RWPE2 (cell line): Measurements from ENCODE around the gene NDUFA13.

ENCODE experiments used
- ATAC-seq: fragments of 200-7000 bp; cut with Tn5 transposase; 3 replicates; pipeline ENCODE4 v1.9.1; 2021; ENCODE audit warnings: low read depth
- DNase-seq: peaks from one replicate; pipeline ENCODE4 v3.0.0-alpha.2; 2020; ENCODE audit warnings: low spot score
- H3K27ac ChIP-seq: fragments of 450-650 bp; 2 replicates; pipeline ENCODE4 v1.5.1; 2017; ENCODE audit warnings: mild to moderate bottlenecking; ENCODE audit not compliant: poor library complexity, severe bottlenecking
- H3K27me3 ChIP-seq: fragments of 250-450 bp; sonication (Bioruptor Pico); 2 replicates; pipeline ENCODE4 v1.5.1; 2021; ENCODE audit warnings: mild to moderate bottlenecking, moderate library complexity; ENCODE audit not compliant: insufficient read depth, poor library complexity, severe bottlenecking
- H3K36me3 ChIP-seq: fragments of 250-450 bp; sonication (Bioruptor Pico); 2 replicates; pipeline ENCODE4 v1.5.1; 2020; ENCODE audit warnings: low read depth, mild to moderate bottlenecking, moderate library complexity
- H3K4me1 ChIP-seq: fragments of 250-450 bp; sonication (Bioruptor Pico); 2 replicates; pipeline ENCODE4 v1.5.1; 2021; ENCODE audit warnings: mild to moderate bottlenecking, moderate library complexity; ENCODE audit not compliant: insufficient read depth, poor library complexity, severe bottlenecking
- H3K4me3 ChIP-seq: fragments of 250-450 bp; sonication (Bioruptor Pico); 2 replicates; pipeline ENCODE4 v1.5.1; 2021; ENCODE audit warnings: mild to moderate bottlenecking, moderate library complexity; ENCODE audit not compliant: severe bottlenecking
- H3K9me3 ChIP-seq: fragments of 250-450 bp; sonication (Bioruptor Pico); 2 replicates; pipeline ENCODE4 v1.5.1; 2021; ENCODE audit warnings: mild to moderate bottlenecking, moderate library complexity; ENCODE audit not compliant: severe bottlenecking
- TF ChIP-seq, protein P1 (sequence below): fragments of 450-650 bp; IDR thresholded peaks from one replicate; pipeline ENCODE4 v1.5.1; 2017; ENCODE audit warnings: mild to moderate bottlenecking, moderate library complexity; ENCODE audit not compliant: poor library complexity, severe bottlenecking

The NDUFA13 gene

DNA sequence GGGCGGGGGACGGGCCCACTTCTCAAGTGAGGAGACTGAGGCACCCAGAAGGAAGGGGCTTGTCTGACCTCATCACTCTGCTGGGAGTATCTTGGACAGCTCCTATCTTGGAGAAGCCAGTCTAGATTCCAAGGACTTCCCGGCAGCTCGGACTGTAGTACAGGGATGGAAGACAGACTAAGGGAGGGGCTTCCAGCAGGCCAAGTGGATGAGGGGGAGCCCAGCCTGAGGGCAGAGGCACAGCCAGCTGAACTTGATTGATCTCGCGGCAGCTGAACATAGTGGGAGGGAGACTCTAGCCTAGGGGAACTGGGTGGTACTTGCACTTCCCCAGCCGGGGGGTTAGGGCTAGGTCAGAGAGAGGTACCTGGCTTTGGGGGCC, 22.8 kb downstream of the NDUFA13 start:
- H3K36me3 ChIP-seq = no peaks in the 10 kb centered on the region
- no peak overlapping the region for H3K4me3 ChIP-seq
- no peak overlapping the region for H3K27ac ChIP-seq
- TF ChIP-seq, protein P1, sequence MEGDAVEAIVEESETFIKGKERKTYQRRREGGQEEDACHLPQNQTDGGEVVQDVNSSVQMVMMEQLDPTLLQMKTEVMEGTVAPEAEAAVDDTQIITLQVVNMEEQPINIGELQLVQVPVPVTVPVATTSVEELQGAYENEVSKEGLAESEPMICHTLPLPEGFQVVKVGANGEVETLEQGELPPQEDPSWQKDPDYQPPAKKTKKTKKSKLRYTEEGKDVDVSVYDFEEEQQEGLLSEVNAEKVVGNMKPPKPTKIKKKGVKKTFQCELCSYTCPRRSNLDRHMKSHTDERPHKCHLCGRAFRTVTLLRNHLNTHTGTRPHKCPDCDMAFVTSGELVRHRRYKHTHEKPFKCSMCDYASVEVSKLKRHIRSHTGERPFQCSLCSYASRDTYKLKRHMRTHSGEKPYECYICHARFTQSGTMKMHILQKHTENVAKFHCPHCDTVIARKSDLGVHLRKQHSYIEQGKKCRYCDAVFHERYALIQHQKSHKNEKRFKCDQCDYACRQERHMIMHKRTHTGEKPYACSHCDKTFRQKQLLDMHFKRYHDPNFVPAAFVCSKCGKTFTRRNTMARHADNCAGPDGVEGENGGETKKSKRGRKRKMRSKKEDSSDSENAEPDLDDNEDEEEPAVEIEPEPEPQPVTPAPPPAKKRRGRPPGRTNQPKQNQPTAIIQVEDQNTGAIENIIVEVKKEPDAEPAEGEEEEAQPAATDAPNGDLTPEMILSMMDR = no peak
- H3K9me3 ChIP-seq = no peaks in the 10 kb centered on the region
- ATAC-seq = 0 out of 3 replicates have a peak, but pooled peaks have one; percentile 3
- H3K27me3 ChIP-seq = peaks cover 18% of the 10 kb centered on the region
- no peak for DNase-seq
- no peaks in the 10 kb centered on the region for H3K4me1 ChIP-seq

DNA sequence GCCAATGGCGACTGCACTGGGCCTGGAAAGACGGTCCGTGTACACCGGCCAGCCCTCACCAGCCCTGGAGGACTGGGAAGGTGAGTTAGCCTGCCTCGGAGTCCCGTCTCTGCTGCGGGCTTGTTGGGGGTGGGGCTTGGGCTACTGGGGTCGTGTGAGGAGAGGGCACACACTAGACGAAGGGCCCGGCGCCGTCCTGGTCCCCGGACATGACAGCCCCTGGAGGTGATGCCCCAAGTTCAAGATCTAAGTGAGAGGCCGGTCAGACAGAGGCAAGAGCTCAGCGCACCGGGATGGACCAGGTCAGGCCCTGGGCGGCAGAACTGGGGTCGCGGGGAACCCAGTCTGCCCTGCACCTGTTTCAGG, 23.7 kb downstream of the NDUFA13 start:
- TF ChIP-seq, protein P1 = no peak
- Histone ChIP-seq H3K9me3 (no peaks in the 10 kb centered on the region), H3K27me3 (peaks cover 18% of the 10 kb centered on the region), H3K4me3 (no peak overlapping the region), H3K36me3 (no peaks in the 10 kb centered on the region), H3K4me1 (no peaks in the 10 kb centered on the region), H3K27ac (no peak overlapping the region)
- peak; percentile 65 for DNase-seq
- no peak for ATAC-seq

DNA sequence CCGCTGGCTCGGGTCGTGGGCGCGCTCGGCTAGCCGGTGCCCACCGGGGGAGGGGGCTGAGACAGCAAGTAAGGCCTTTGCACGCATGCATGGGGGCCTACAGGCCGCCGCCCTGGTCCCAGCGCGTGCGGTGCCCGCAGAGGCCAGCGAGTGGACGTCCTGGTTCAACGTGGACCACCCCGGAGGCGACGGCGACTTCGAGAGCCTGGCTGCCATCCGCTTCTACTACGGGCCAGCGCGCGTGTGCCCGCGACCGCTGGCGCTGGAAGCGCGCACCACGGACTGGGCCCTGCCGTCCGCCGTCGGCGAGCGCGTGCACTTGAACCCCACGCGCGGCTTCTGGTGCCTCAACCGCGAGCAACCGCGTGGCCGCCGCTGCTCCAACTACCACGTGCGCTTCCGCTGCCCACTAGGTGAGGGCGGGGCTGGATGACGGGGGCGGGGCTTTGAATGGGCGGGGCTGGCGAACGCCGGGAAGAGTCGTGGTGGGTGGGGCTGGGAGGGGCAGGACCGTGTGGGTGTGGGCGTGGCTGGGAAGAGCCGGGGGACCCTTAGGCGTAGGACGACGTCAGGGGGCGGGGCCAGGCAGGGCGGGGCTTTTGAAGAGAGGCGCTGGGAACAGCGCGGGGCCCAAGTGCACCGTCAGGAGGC, 24.2 kb downstream of the NDUFA13 start:
- ATAC-seq = peak; percentile 9; the same call in 1 of the 3 replicates
- TF ChIP-seq, protein P1 = no peak
- Histone ChIP-seq H3K27me3 (peaks cover 18% of the 10 kb centered on the region), H3K27ac (no peak overlapping the region), H3K36me3 (no peaks in the 10 kb centered on the region), H3K9me3 (no peaks in the 10 kb centered on the region), H3K4me3 (no peak overlapping the region), H3K4me1 (no peaks in the 10 kb centered on the region)
- DNase-seq = peak; percentile 84

DNA sequence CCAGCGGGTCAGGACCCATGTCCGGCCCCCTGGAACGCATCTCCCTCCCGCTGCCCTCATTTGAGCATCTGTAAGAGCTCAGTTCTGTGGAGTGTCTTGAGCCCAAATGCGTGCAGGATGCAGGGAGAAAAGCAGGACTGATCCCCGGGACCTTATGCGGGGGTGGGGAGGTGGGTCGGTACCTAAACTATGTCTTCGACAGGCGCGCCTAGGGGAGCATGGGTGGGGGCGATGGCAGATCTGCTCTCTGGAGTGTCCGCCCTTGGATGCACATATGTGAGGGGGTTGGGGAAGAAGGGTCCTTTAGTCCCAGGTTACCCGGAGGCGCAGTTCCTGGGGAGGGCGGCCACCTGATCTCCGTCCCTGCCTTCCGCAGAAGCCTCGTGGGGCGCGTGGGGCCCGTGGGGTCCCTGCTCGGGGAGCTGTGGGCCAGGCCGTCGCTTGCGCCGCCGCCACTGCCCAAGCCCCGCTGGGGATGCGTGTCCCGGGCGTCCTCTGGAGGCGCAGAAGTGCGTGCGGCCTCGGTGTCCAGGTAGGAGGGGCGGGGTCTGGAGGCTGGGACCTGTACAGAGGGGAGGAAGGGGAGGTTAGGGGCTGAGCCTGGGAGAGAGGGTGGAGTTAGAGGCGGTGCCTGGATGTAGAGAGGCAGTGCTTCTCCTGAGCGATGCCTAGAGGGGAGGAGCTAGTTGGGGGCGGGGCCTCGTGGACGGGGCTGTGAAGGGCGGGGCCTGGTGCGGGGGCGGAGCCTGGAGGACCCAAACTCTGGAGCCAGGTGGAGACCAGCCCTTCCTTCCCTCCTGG, 24.9 kb downstream of the NDUFA13 start:
- peaks cover 18% of the 10 kb centered on the region for H3K27me3 ChIP-seq
- peak; percentile 92 for ATAC-seq
- H3K36me3 ChIP-seq = no peaks in the 10 kb centered on the region
- no peak overlapping the region for H3K27ac ChIP-seq
- no peaks in the 10 kb centered on the region for H3K9me3 ChIP-seq
- TF ChIP-seq, protein P1 = peak; percentile 14
- peak overlapping the region; percentile 25 for H3K4me3 ChIP-seq
- peak; percentile 90 for DNase-seq
- H3K4me1 ChIP-seq = no peaks in the 10 kb centered on the region

DNA sequence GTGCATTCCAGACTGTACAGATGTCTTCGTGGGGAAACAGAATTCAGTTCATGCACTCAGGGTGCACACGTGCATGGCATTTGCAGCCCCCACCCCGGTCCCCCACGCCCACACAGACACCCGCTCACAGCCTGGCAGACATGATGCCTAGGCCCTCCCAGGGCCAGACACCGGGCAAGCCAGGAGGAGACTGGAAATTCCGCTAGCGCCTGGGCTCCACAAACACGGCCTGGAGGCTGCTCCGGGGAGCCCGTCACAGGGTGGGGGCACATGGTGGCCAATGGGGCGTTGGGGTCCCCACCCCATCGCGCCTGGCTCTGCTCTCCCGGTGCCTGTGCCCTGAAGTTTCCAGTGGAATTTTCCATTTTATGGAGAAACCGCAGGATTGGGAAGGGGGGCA, 25.6 kb downstream of the NDUFA13 start:
- Histone ChIP-seq H3K9me3 (no peaks in the 10 kb centered on the region), H3K36me3 (no peaks in the 10 kb centered on the region), H3K4me3 (no peak overlapping the region), H3K27me3 (peaks cover 18% of the 10 kb centered on the region), H3K27ac (no peak overlapping the region), H3K4me1 (no peaks in the 10 kb centered on the region)
- ATAC-seq (no peak), DNase-seq (peak; percentile 47)
- TF ChIP-seq, protein P1 = no peak
